Liver (tissue), 9 donors: Measurements from ENCODE around the gene HDLBP. TPM values are rescaled to one million over a fixed set of nuclear protein-coding genes. Genes with fewer than 3 reads are reported as not detected.

Source experiments
- DNase-seq: peaks from one replicate; pipeline ENCODE4 v3.0.0-alpha.2; 2017; ENCODE audit warnings: low spot score
- H3K27ac ChIP-seq, 2 donors: one replicate each; pipeline ENCODE4 v1.7.0; 2013; ENCODE audit warnings: inconsistent platforms in 2 of 2, low read length in 2 of 2, control low read depth in 1 of 2, low read depth in 1 of 2, mild to moderate bottlenecking in 1 of 2
- H3K27me3 ChIP-seq, 4 donors: one replicate each; pipeline versions ENCODE4 v1.6.1 to v1.7.0; 2013; ENCODE audit warnings: low read length in 3 of 4, inconsistent platforms in 1 of 4, mild to moderate bottlenecking in 1 of 4, moderate library complexity in 1 of 4; ENCODE audit not compliant: control insufficient read depth in 4 of 4, insufficient read depth in 4 of 4
- H3K36me3 ChIP-seq, 4 donors: one replicate each; pipeline versions ENCODE4 v1.6.1 to v1.7.0; 2013; ENCODE audit warnings: low read length in 3 of 4, mild to moderate bottlenecking in 3 of 4, low read depth in 1 of 4, moderate library complexity in 1 of 4; ENCODE audit not compliant: control insufficient read depth in 4 of 4, insufficient read depth in 3 of 4
- H3K4me1 ChIP-seq, 4 donors: one replicate each; pipeline versions ENCODE4 v1.6.1 to v1.7.0; 2013; ENCODE audit warnings: low read length in 3 of 4, mild to moderate bottlenecking in 3 of 4, moderate library complexity in 1 of 4; ENCODE audit not compliant: control insufficient read depth in 4 of 4, insufficient read depth in 4 of 4
- H3K4me3 ChIP-seq, 3 donors: one replicate each; pipeline versions ENCODE4 v1.6.1 to v1.7.0; 2013; ENCODE audit warnings: low read length in 3 of 3, control low read depth in 1 of 3, low read depth in 1 of 3, mild to moderate bottlenecking in 1 of 3
- H3K9ac ChIP-seq, 2 donors: one replicate each; pipeline ENCODE4 v1.7.0; 2013; ENCODE audit warnings: low read length in 2 of 2, mild to moderate bottlenecking in 2 of 2, moderate library complexity in 2 of 2, control low read depth in 1 of 2, low read depth in 1 of 2
- H3K9me3 ChIP-seq, 4 donors: one replicate each; pipeline versions ENCODE4 v1.6.1 to v1.7.0; 2013; ENCODE audit warnings: low read length in 3 of 4; ENCODE audit not compliant: control insufficient read depth in 4 of 4
- CTCF ChIP-seq: fragments of 150-350 bp; IDR thresholded peaks from 2 replicates; pipeline ENCODE4 v1.5.1; 2017; ENCODE audit warnings: improper control_type of control experiment, low read depth, low read length; ENCODE audit not compliant: missing input control
- EGR1 ChIP-seq, 2 donors: IDR thresholded peaks; 2 replicates each; pipeline ENCODE4 v1.6.1; 2016 to 2018; ENCODE audit warnings: antibody characterized with exemption in 2 of 2, low read depth in 2 of 2
- FOXA1 ChIP-seq: IDR thresholded peaks from 2 replicates; pipeline ENCODE4 v1.6.1; 2016; ENCODE audit warnings: antibody characterized with exemption
- FOXA2 ChIP-seq: IDR thresholded peaks from 2 replicates; pipeline ENCODE4 v1.6.1; 2016; ENCODE audit warnings: antibody characterized with exemption
- GABPA ChIP-seq, 2 donors: IDR thresholded peaks in 1 of 2; conservative IDR thresholded peaks in 1 of 2; 2 replicates each; pipeline ENCODE4 v1.6.1; 2016; ENCODE audit warnings: antibody characterized with exemption in 2 of 2, mild to moderate bottlenecking in 1 of 2, moderate library complexity in 1 of 2
- HNF4A ChIP-seq, 2 donors: conservative IDR thresholded peaks; 2 replicates each; pipeline ENCODE4 v1.6.1; 2016; ENCODE audit warnings: antibody characterized with exemption in 2 of 2, mild to moderate bottlenecking in 2 of 2
- HNF4G ChIP-seq: IDR thresholded peaks from 2 replicates; pipeline ENCODE4 v1.6.1; 2016; ENCODE audit warnings: antibody characterized with exemption
- JUND ChIP-seq, 2 donors: IDR thresholded peaks; 2 replicates each; pipeline ENCODE4 v1.6.1; 2016; ENCODE audit warnings: antibody characterized with exemption in 2 of 2
- RAD21 ChIP-seq, 2 donors: IDR thresholded peaks; 2 replicates each; pipeline ENCODE4 v1.6.1; 2016; ENCODE audit warnings: antibody characterized with exemption in 2 of 2, mild to moderate bottlenecking in 2 of 2
- RXRA ChIP-seq, 2 donors: IDR thresholded peaks; 2 replicates each; pipeline ENCODE4 v1.6.1; 2017 to 2018; ENCODE audit warnings: antibody characterized with exemption in 2 of 2, mild to moderate bottlenecking in 1 of 2
- SP1 ChIP-seq: IDR thresholded peaks from 2 replicates; pipeline ENCODE4 v1.6.1; 2018; ENCODE audit warnings: antibody characterized with exemption, mild to moderate bottlenecking
- TAF1 ChIP-seq: conservative IDR thresholded peaks from 2 replicates; pipeline ENCODE4 v1.6.1; 2016; ENCODE audit warnings: antibody characterized with exemption, mild to moderate bottlenecking
- YY1 ChIP-seq: IDR thresholded peaks from 2 replicates; pipeline ENCODE4 v1.6.1; 2016; ENCODE audit warnings: antibody characterized with exemption, mild to moderate bottlenecking
- ZBTB33 ChIP-seq: IDR thresholded peaks from 2 replicates; pipeline ENCODE4 v1.6.1; 2016; ENCODE audit warnings: antibody characterized with exemption
- WGBS: extraction: QIAGEN DNeasy Blood & Tissue Kit; methylation state at CpG from one replicate; pipeline ENCODE4 v1.1.7; 2013; 5-methylcytosine and 5-hydroxymethylcytosine counted together
- polyA plus RNA-seq, 2 donors: library from polyadenylated mRNA; stranded (reverse) in 1 of 2; unstranded in 1 of 2; fragments of 200-250 nt in 1 of 2; fragments of >200 nt in 1 of 2; fragmentation: Nextera tagmentation in 1 of 2; extraction: Ambion mirVana in 1 of 2; gene quantifications; one replicate each; pipeline versions ENCODE4 v1.2.1 to v1.2.3, GENCODE V29; 2013 to 2015
- total RNA-seq, 2 donors: library from RNA; depleted of rRNA; stranded (reverse); fragments of >200 nt; gene quantifications; one replicate each; pipeline ENCODE4 v1.2.3, GENCODE V29; 2014
- TF ChIP-seq, protein P1 (sequence below): IDR thresholded peaks from 2 replicates; pipeline ENCODE4 v1.6.1; 2016; ENCODE audit warnings: antibody characterized with exemption
- TF ChIP-seq, protein P2 (sequence below): IDR thresholded peaks from 2 replicates; pipeline ENCODE4 v1.6.1; 2016; ENCODE audit warnings: antibody characterized with exemption
- TF ChIP-seq, protein P3 (sequence below): IDR thresholded peaks from 2 replicates; pipeline ENCODE4 v1.6.1; 2016; ENCODE audit warnings: antibody characterized with exemption, mild to moderate bottlenecking
- donor health status: healthy.
- donor health status: healthy.
- donor health status: healthy.
- donor health status: healthy.
- donor health status: healthy.

Gene HDLBP
- total and polyA plus RNA-seq, 4 donors: 219 to 580 (median 258) TPM

DNA sequence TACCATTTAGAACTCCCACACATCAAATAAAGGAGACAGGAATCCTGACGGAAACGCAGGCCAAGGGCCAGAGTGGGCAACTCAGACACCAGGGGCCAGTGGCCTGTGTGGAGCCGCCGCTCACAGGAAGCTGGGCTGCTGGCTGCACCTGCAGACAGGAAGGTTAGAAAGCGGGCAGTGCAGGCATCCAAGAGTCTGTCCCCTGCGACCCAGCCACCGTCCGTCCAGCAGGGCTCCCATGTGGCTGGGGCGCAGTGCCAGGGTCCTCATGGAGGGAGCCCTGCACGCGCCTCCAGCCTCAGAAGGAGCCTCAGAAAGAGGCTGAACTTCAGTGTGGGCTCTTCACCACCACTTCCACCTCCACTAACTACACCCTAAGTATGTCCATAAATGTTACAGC, 129.5 kb downstream of the HDLBP start:
- Histone ChIP-seq H3K36me3 (peaks cover 0 to 13% (median 3%) of the 10 kb centered on the region in 4 donors), H3K4me1 (no peaks in the 10 kb centered on the region), H3K27ac (no peak overlapping the region), H3K27me3 (no peaks in the 10 kb centered on the region), H3K9me3 (no peaks in the 10 kb centered on the region), H3K9ac (no peak overlapping the region), H3K4me3 (no peak overlapping the region)
- WGBS: 83% methylated on average over 11 of the region's 11 CpGs
- no peak for DNase-seq
- no peak for TF ChIP-seq CTCF
- TF ChIP-seq TAF1: no peak
- TF ChIP-seq FOXA2: no peak
- no peak for TF ChIP-seq RXRA (IDR thresholded peaks at IDR 0.05)
- no peak for TF ChIP-seq YY1
- TF ChIP-seq ZBTB33: no peak
- no peak for TF ChIP-seq HNF4G
- TF ChIP-seq, protein P1, sequence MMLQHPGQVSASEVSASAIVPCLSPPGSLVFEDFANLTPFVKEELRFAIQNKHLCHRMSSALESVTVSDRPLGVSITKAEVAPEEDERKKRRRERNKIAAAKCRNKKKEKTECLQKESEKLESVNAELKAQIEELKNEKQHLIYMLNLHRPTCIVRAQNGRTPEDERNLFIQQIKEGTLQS: no peak
- TF ChIP-seq FOXA1: no peak
- no peak for TF ChIP-seq EGR1 (IDR thresholded peaks at IDR 0.05; ENCODE audit: low read depth in 2 of 2)
- no peak for TF ChIP-seq SP1
- TF ChIP-seq, protein P2, sequence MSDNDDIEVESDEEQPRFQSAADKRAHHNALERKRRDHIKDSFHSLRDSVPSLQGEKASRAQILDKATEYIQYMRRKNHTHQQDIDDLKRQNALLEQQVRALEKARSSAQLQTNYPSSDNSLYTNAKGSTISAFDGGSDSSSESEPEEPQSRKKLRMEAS: no peak
- TF ChIP-seq HNF4A (conservative IDR thresholded peaks at IDR 0.05): no peak
- TF ChIP-seq JUND (IDR thresholded peaks at IDR 0.05): no peak
- no peak for TF ChIP-seq GABPA (IDR thresholded peaks at IDR 0.05 in 1 of 2, conservative IDR thresholded peaks at IDR 0.05 in 1 of 2)
- no peak for TF ChIP-seq RAD21 (IDR thresholded peaks at IDR 0.05)
- TF ChIP-seq, protein P3, sequence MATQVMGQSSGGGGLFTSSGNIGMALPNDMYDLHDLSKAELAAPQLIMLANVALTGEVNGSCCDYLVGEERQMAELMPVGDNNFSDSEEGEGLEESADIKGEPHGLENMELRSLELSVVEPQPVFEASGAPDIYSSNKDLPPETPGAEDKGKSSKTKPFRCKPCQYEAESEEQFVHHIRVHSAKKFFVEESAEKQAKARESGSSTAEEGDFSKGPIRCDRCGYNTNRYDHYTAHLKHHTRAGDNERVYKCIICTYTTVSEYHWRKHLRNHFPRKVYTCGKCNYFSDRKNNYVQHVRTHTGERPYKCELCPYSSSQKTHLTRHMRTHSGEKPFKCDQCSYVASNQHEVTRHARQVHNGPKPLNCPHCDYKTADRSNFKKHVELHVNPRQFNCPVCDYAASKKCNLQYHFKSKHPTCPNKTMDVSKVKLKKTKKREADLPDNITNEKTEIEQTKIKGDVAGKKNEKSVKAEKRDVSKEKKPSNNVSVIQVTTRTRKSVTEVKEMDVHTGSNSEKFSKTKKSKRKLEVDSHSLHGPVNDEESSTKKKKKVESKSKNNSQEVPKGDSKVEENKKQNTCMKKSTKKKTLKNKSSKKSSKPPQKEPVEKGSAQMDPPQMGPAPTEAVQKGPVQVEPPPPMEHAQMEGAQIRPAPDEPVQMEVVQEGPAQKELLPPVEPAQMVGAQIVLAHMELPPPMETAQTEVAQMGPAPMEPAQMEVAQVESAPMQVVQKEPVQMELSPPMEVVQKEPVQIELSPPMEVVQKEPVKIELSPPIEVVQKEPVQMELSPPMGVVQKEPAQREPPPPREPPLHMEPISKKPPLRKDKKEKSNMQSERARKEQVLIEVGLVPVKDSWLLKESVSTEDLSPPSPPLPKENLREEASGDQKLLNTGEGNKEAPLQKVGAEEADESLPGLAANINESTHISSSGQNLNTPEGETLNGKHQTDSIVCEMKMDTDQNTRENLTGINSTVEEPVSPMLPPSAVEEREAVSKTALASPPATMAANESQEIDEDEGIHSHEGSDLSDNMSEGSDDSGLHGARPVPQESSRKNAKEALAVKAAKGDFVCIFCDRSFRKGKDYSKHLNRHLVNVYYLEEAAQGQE: no peak

GRCh38 chr2:241184901-241185300, 130.6 kb downstream of the HDLBP start:
- Histone ChIP-seq H3K27ac (no peak overlapping the region), H3K36me3 (peaks cover 0 to 13% (median 5%) of the 10 kb centered on the region in 4 donors), H3K4me3 (no peak overlapping the region), H3K27me3 (no peaks in the 10 kb centered on the region), H3K9ac (no peak overlapping the region), H3K4me1 (no peaks in the 10 kb centered on the region), H3K9me3 (no peaks in the 10 kb centered on the region)
- TF ChIP-seq, protein P1: no peak
- TF ChIP-seq YY1 (no peak), FOXA1 (no peak), JUND (IDR thresholded peaks at IDR 0.05) (no peak), RXRA (IDR thresholded peaks at IDR 0.05) (no peak), RAD21 (IDR thresholded peaks at IDR 0.05) (no peak), SP1 (no peak), ZBTB33 (no peak)
- TF ChIP-seq, protein P3: no peak
- no peak for DNase-seq
- WGBS: 81% methylated on average over 9 of the region's 9 CpGs
